ENCODE measurements around the gene SNX18. TPM values are rescaled to one million over a fixed set of nuclear protein-coding genes. Genes with fewer than 3 reads are reported as not detected.

Gene SNX18
- total and polyA plus RNA-seq, 12 donors, result 4.1 to 31.0 (median 19.9) TPM

- peaks cover 4 to 28% (median 23%) of the 10 kb centered on the region in 9 donors for H3K4me1 ChIP-seq
- H3K27ac ChIP-seq, result peak overlapping the region in 1 of 10 donors; percentile 20
- no peak for ATAC-seq
- H3K4me3 ChIP-seq, result no peak overlapping the region
- 93 to 98% methylated on average over 3 of the region's 3 CpGs for WGBS, 2 donors
- peaks cover 0 to 8% (median 0%) of the 10 kb centered on the region in 9 donors for H3K36me3 ChIP-seq
- no peaks in the 10 kb centered on the region for H3K27me3 ChIP-seq
- no peak for DNase-seq
- intact Hi-C loops (cut with DNase I), result loop anchor here in 9 of 10 donors (2.0 to 10.0 kb wide), 10 partner anchors 132 to 352 kb away; no protein-coding TSS in a partner anchor
- TF ChIP-seq, protein P1, sequence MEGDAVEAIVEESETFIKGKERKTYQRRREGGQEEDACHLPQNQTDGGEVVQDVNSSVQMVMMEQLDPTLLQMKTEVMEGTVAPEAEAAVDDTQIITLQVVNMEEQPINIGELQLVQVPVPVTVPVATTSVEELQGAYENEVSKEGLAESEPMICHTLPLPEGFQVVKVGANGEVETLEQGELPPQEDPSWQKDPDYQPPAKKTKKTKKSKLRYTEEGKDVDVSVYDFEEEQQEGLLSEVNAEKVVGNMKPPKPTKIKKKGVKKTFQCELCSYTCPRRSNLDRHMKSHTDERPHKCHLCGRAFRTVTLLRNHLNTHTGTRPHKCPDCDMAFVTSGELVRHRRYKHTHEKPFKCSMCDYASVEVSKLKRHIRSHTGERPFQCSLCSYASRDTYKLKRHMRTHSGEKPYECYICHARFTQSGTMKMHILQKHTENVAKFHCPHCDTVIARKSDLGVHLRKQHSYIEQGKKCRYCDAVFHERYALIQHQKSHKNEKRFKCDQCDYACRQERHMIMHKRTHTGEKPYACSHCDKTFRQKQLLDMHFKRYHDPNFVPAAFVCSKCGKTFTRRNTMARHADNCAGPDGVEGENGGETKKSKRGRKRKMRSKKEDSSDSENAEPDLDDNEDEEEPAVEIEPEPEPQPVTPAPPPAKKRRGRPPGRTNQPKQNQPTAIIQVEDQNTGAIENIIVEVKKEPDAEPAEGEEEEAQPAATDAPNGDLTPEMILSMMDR (IDR thresholded peaks at IDR 0.05), result no peak
- no peaks in the 10 kb centered on the region for H3K9me3 ChIP-seq
Observed at GRCh38 chr5:54515634-54516033, 1.9 kb upstream of the SNX18 start.

DNA sequence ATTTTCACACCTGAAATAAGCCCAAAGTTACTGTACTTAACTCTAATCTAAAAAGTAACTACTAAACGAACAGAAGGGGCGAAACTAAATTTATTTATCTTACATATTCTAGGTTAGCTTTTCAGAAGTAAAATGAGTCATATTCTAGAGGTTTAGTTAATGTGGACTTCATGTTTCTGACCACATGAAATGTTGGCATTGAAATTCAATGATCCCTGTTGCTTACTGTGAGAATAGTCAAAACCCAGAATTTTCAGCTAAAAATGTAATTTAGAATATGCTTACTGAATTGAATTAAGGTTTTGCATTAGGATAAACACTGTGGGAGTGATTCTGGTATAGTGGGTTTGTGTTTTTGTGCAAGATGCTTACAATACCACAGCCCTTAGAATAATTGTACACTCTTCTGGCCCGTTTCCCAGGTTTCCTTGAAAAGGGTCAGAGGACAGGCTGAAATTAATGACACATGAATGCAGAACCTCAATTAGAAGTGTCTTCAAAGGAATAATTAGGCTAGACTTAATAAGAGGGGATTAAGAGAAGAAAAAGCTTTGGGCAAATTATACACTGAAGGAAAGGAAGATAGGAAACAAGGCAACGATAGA, 1.4 kb upstream of the SNX18 start:
- Histone ChIP-seq H3K36me3 (peaks cover 0 to 8% (median 0%) of the 10 kb centered on the region in 9 donors), H3K9me3 (no peaks in the 10 kb centered on the region), H3K27ac (no peak overlapping the region), H3K4me3 (no peak overlapping the region), H3K4me1 (peaks cover 4 to 33% (median 28%) of the 10 kb centered on the region in 9 donors), H3K27me3 (no peaks in the 10 kb centered on the region)
- ATAC-seq (no peak), DNase-seq (no peak)
- 50 to 77% methylated on average over 4 of the region's 4 CpGs for WGBS, 2 donors
- TF ChIP-seq, protein P1 (IDR thresholded peaks at IDR 0.05), result no peak
- intact Hi-C loops (cut with DNase I), result loop anchor here in 9 of 10 donors (2.0 to 10.0 kb wide), 10 partner anchors 131 to 351 kb away; no protein-coding TSS in a partner anchor

DNA sequence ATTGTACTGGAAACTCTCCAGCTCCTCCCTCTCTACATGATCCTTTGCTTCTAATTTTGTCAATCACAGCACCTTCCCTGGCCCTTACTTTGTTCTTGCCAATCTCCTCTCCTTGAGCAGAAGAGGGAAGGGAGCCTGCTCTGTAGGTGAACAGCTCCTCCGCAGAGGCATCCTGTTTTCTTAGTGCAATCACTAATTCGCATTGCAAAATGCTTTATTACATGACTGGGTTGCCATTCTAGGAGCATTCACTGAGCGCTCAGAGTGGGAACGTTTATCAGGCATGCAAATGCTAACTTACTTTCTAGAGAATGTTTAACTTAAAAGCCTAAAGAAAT, 416 bp upstream of the SNX18 start:
- ATAC-seq (peak in 4 of 8 donors; percentile 1 to 39 (median 19)), DNase-seq (no peak)
- H3K27ac ChIP-seq, result peak overlapping the region in 6 of 10 donors; percentile 4 to 99 (median 16)
- peak overlapping the region in 8 of 10 donors; percentile 89 to 100 (median 98) for H3K4me3 ChIP-seq
- TF ChIP-seq, protein P1 (IDR thresholded peaks at IDR 0.05), result no peak
- intact Hi-C loops (cut with DNase I), result loop anchor here (1.0 to 10.0 kb wide), 14 partner anchors 129 to 350 kb away; no protein-coding TSS in a partner anchor
- H3K27me3 ChIP-seq, result no peaks in the 10 kb centered on the region
- WGBS, 2 donors, result 8% methylated on average over 4 of the region's 4 CpGs
- H3K36me3 ChIP-seq, result peaks cover 0 to 8% (median 0%) of the 10 kb centered on the region in 9 donors
- peaks cover 4 to 43% (median 38%) of the 10 kb centered on the region in 9 donors for H3K4me1 ChIP-seq
- H3K9me3 ChIP-seq, result no peaks in the 10 kb centered on the region

DNA sequence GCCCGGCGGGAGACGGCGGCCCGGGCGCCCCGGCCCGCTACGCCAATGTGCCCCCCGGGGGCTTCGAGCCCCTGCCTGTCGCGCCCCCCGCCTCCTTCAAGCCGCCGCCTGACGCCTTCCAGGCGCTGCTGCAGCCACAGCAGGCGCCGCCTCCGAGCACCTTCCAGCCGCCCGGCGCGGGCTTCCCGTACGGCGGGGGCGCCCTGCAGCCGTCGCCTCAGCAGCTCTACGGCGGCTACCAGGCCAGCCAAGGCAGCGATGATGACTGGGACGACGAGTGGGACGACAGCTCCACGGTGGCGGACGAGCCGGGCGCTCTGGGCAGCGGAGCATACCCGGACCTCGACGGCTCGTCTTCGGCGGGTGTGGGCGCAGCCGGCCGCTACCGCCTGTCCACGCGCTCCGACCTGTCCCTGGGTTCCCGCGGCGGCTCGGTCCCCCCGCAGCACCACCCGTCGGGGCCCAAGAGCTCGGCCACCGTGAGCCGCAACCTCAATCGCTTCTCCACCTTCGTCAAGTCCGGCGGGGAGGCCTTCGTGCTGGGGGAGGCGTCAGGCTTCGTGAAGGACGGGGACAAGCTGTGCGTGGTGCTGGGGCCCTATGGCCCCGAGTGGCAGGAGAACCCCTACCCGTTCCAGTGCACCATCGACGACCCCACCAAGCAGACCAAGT, 723 bp downstream of the SNX18 start:
- no peaks in the 10 kb centered on the region for H3K27me3 ChIP-seq
- peak overlapping the region; percentile 95 to 99 (median 97) for H3K27ac ChIP-seq
- intact Hi-C loops (cut with DNase I), result loop anchor here (2.0 to 10.0 kb wide), 9 partner anchors 129 to 349 kb away; no protein-coding TSS in a partner anchor
- ATAC-seq (peak; percentile 41 to 85 (median 74)), DNase-seq (peak; percentile 41 to 75)
- H3K9me3 ChIP-seq, result no peaks in the 10 kb centered on the region
- H3K36me3 ChIP-seq, result peaks cover 0 to 8% (median 0%) of the 10 kb centered on the region in 9 donors
- TF ChIP-seq, protein P1 (IDR thresholded peaks at IDR 0.05), result peak in 2 of 9 donors; percentile 21 to 25
- H3K4me1 ChIP-seq, result peaks cover 4 to 54% (median 48%) of the 10 kb centered on the region in 9 donors
- 4 to 9% methylated on average over 76 to 79 of the region's 79 CpGs for WGBS, 2 donors
- peak overlapping the region; percentile 52 to 100 (median 98) for H3K4me3 ChIP-seq
